HepG2 (cell line): ENCODE results near the gene GYS1. TPM values are rescaled to one million over a fixed set of nuclear protein-coding genes. Genes with fewer than 3 reads are reported as not detected.

Experiments
- ATAC-seq: fragments of 200-7000 bp; cut with Tn5 transposase; 3 replicates; pipeline ENCODE4 v1.9.1; 2020; ENCODE audit warnings: mild to moderate bottlenecking, moderate library complexity
- BruUV-seq: library from RNA; stranded (reverse); fragments of 400-500 nt; replicated peaks from 2 replicates; lab custom pipeline; 2021; lab: Mats Ljungman, UMichigan
- CTCF ChIA-PET: fragments of 300-600 bp; formaldehyde crosslinking; extraction: SDS; loops from one replicate; lab custom pipeline; 2021; ENCODE audit warnings: low total read pairs, inconsistent platforms, low intra/inter-chr PET ratio; lab: Yijun Ruan, JAX
- POLR2A ChIA-PET: fragments of 350-600 bp; sonication (Branson Sonifier 250); formaldehyde crosslinking; loops from one replicate; lab custom pipeline; 2020; ENCODE audit warnings: antibody characterized with exemption, inconsistent platforms; lab: Yijun Ruan, JAX
- DNase-seq: peaks from one replicate; pipeline ENCODE4 v3.0.0-alpha.2; 2015; ENCODE audit warnings: low spot score
- FAIRE-seq: peaks from 3 replicates; lab custom pipeline; 2011; peaks lifted over from hg19 to GRCh38; lab: Jason Lieb, UNC
- H2AFZ ChIP-seq: one replicate; pipeline ENCODE4 v1.6.1; 2011; ENCODE audit warnings: low read length, inconsistent platforms
- H3K27ac ChIP-seq: fragments of 300-600 bp; 3 replicates; pipeline ENCODE4 v1.8.0; 2011; ENCODE audit warnings: mixed run types, mild to moderate bottlenecking, mixed read lengths, low read length, inconsistent platforms; ENCODE audit not compliant: insufficient read depth; ENCODE audit errors: extremely low read length
- H3K27me3 ChIP-seq, 2 experiments: fragments of 200-600 bp in 1 of 2; 2 replicates in 1 of 2; 3 replicates in 1 of 2; pipeline versions ENCODE4 v1.6.0 to v1.8.0; 2011; ENCODE audit warnings: low read length in 2 of 2, mild to moderate bottlenecking in 2 of 2, moderate library complexity in 2 of 2, inconsistent platforms in 1 of 2; ENCODE audit not compliant: insufficient read depth in 2 of 2, control insufficient read depth in 1 of 2
- H3K36me3 ChIP-seq, 2 experiments: fragments of 200-600 bp in 1 of 2; replicated peaks in 1 of 2; 2 replicates in 1 of 2; 3 replicates in 1 of 2; pipeline versions ENCODE4 v1.5.1 to v1.8.0; 2011; ENCODE audit warnings: low read length in 2 of 2, inconsistent platforms in 1 of 2; ENCODE audit not compliant: insufficient read depth in 2 of 2, control insufficient read depth in 1 of 2
- H3K4me1 ChIP-seq: 2 replicates; pipeline ENCODE4 v1.5.1; 2012; ENCODE audit warnings: low read length, inconsistent platforms; ENCODE audit not compliant: insufficient read depth
- H3K4me2 ChIP-seq: 2 replicates; pipeline ENCODE4 v1.6.0; 2011; ENCODE audit warnings: low read depth, low read length, inconsistent platforms
- H3K4me3 ChIP-seq, 3 experiments: fragments of 200-600 bp in 1 of 3; sonication (generic), shearing (Covaris generic) in 1 of 3; replicated peaks in 1 of 3; 2 replicates each; pipeline ENCODE4 v1.5.1; 2011 to 2016; ENCODE audit warnings: low read length in 3 of 3, inconsistent platforms in 2 of 3, low read depth in 2 of 3, mild to moderate bottlenecking in 2 of 3, control low read depth in 1 of 3, mixed read lengths in 1 of 3; ENCODE audit not compliant: insufficient read depth in 1 of 3
- H3K79me2 ChIP-seq: one replicate; pipeline ENCODE4 v1.6.1; 2011; ENCODE audit warnings: low read length, inconsistent platforms; ENCODE audit not compliant: insufficient read depth
- H3K9ac ChIP-seq: 2 replicates; pipeline ENCODE4 v1.6.0; 2011; ENCODE audit warnings: mild to moderate bottlenecking, low read depth, low read length, inconsistent platforms; ENCODE audit not compliant: insufficient read depth
- H3K9me3 ChIP-seq: 2 replicates; pipeline ENCODE4 v1.5.1; 2012; ENCODE audit warnings: mild to moderate bottlenecking, low read length
- H4K20me1 ChIP-seq: 2 replicates; pipeline ENCODE4 v1.6.0; 2011; ENCODE audit warnings: inconsistent platforms, mild to moderate bottlenecking, low read length, moderate library complexity; ENCODE audit not compliant: insufficient read depth
- ATF7 ChIP-seq, 2 experiments: fragments of 450-650 bp in 1 of 2; sonication (generic) in 1 of 2; formaldehyde crosslinking in 1 of 2; IDR thresholded peaks; 2 replicates each; pipeline versions ENCODE4 v1.4.0 to v1.6.1; 2016 to 2020; ENCODE audit warnings: antibody characterized with exemption in 1 of 2, mild to moderate bottlenecking in 1 of 2, missing genetic modification reagents in 1 of 2
- GLI4 ChIP-seq: sonication (generic); formaldehyde crosslinking; IDR thresholded peaks from 2 replicates; pipeline ENCODE4 v1.5.1; 2020; ENCODE audit warnings: missing genetic modification reagents, mild to moderate bottlenecking, moderate library complexity, borderline replicate concordance
- YEATS2 ChIP-seq: sonication (generic); formaldehyde crosslinking; IDR thresholded peaks from 2 replicates; pipeline ENCODE4 v1.4.0; 2020; ENCODE audit warnings: missing genetic modification reagents, borderline replicate concordance
- ZFY ChIP-seq: sonication (generic); formaldehyde crosslinking; IDR thresholded peaks from 2 replicates; pipeline ENCODE4 v1.4.0; 2020; ENCODE audit warnings: missing genetic modification reagents
- WGBS: methylation state at CpG from one replicate; pipeline ENCODE4 v1.1.6; 2017; ENCODE audit warnings: low lambda C conversion rate; 5-methylcytosine and 5-hydroxymethylcytosine counted together
- in situ Hi-C: cut with HindIII; loops from 2 replicates; pipeline ENCODE4 v1.10.0; 2017; ENCODE audit warnings: low pct_unique_long_range_greater_than_20kb; ENCODE audit not compliant: extremely low pct_ligation_motif_present
- intact Hi-C: fragments of 100-400 bp; cut with micrococcal nuclease; formaldehyde crosslinking; loops from one replicate; pipeline ENCODE4 v1.10.0; 2022; ENCODE audit not compliant: unreplicated experiment
- polyA plus RNA-seq, 8 experiments: library from polyadenylated mRNA; depleted of rRNA in 3 of 8; stranded (reverse) in 7 of 8; unstranded in 1 of 8; fragments of >200 nt; fragmentation: Illumina TruSeq in 4 of 8; extraction: Trizol in 4 of 8; gene quantifications; 2 replicates each; pipeline versions ENCODE4 v1.2.1 to v1.2.3, GENCODE V29; 2011 to 2016; ENCODE audit warnings: low read depth in 4 of 8, missing spikeins in 1 of 8, mixed read lengths in 1 of 8; ENCODE audit not compliant: insufficient read depth in 1 of 8
- total RNA-seq, 5 experiments: library from RNA; depleted of rRNA; stranded (reverse); fragments of >200 nt; fragmentation: Illumina TruSeq; extraction: Trizol; gene quantifications; 2 replicates each; pipeline ENCODE4 v1.2.3, GENCODE V29; 2016; ENCODE audit warnings: low read depth in 1 of 5
- TF ChIP-seq, protein P1 (sequence below): sonication (generic); formaldehyde crosslinking; IDR thresholded peaks from 2 replicates; pipeline ENCODE4 v1.8.0; 2022; ENCODE audit warnings: mild to moderate bottlenecking, missing genetic modification reagents

Gene GYS1
- total and polyA plus RNA-seq, 2 of the 13 experiments (the other 11 are each of a cell fraction or from before 2014, with no cell fraction given), result 18.4 to 42.1 TPM

DNA sequence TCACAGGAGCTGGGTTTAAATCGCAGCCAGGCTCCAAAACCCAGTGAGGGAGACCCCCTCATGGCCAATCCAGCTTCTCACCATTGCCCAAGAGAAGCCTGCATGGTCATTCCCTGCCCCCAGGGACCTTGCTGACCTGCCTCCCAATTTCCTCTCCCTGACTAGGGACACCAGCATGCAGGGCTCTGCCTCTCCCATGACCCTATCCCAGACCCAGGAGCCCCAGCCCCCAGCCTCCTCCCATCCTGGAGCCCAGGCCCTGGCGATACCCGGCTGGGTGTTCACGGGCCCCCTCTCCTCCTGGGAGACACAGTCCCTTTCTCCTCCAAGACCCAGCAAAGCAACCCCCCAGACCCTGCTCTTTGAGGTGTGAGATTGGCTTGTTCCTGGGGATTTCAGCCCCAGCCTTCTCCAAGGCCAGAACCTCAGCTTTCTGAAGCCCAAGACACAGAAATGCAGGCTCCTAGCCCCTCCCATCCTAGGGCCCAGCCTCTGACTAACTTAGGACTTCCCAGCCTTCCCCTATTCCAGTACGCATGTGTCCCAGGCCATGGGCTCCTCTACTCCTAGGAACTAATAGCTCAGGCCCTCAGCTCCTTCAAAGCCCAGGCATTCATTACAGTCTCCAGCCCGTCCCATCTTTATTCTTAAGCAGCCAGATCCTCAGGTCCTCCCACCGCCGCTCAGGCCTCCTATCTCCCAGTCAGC lies 1.1 kb downstream of the GYS1 start:
- intact Hi-C loops (no loop called here), in situ Hi-C loops (no loop called here)
- TF ChIP-seq ZFY (CRISPR knock-in tag) (0 out of 2 replicates have a peak, but pooled peaks have one; percentile 24), ATF7 (IDR thresholded peaks at IDR 0.05) (no peak), ATF7 (CRISPR knock-in tag; IDR thresholded peaks at IDR 0.05) (0 out of 2 replicates have a peak, but pooled peaks have one; percentile 26), YEATS2 (CRISPR knock-in tag) (0 out of 2 replicates have a peak, but pooled peaks have one; percentile 16), GLI4 (CRISPR knock-in tag) (no peak)
- TF ChIP-seq, protein P1, sequence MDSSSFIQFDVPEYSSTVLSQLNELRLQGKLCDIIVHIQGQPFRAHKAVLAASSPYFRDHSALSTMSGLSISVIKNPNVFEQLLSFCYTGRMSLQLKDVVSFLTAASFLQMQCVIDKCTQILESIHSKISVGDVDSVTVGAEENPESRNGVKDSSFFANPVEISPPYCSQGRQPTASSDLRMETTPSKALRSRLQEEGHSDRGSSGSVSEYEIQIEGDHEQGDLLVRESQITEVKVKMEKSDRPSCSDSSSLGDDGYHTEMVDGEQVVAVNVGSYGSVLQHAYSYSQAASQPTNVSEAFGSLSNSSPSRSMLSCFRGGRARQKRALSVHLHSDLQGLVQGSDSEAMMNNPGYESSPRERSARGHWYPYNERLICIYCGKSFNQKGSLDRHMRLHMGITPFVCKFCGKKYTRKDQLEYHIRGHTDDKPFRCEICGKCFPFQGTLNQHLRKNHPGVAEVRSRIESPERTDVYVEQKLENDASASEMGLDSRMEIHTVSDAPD (CRISPR knock-in tag), result 0 out of 2 replicates have a peak, but pooled peaks have one; percentile 6
- CTCF ChIA-PET, result no interaction called here
- Histone ChIP-seq H3K4me1 (peaks cover 35% of the 10 kb centered on the region), H3K36me3 (peaks cover 9 to 20% of the 10 kb centered on the region in 2 experiments; a peak in 4 of 5 replicates), H3K27ac (peak overlapping the region; percentile 78), H3K9me3 (no peaks in the 10 kb centered on the region), H2AFZ (peak overlapping the region; percentile 29), H3K79me2 (peaks cover 52% of the 10 kb centered on the region), H3K9ac (peak overlapping the region; percentile 85), H3K27me3 (no peaks in the 10 kb centered on the region; a peak in 1 of 5 replicates), H3K4me2 (peak overlapping the region; percentile 93), H3K4me3 (peak overlapping the region; percentile 82 to 98 (median 93)), H4K20me1 (no peaks in the 10 kb centered on the region)
- POLR2A ChIA-PET, result interaction anchor here (2.2 to 3.7 kb wide), 4 partner anchors 25 to 119 kb away, joined by 24 to 57 read pairs (median 28); partner anchors contain the start of genes FTL and PPP1R15A
- FAIRE-seq (no peak), ATAC-seq (peak; percentile 19), DNase-seq (no peak)
- BruUV-seq, result no TSS peak
- WGBS, result 3% methylated on average over 7 of the region's 8 CpGs
